ENCODE measurements around the gene F2RL1.

The F2RL1 gene

GRCh38 chr5:76781775-76782174, 37.1 kb upstream of the F2RL1 start:
- ATAC-seq = no peak
- TF ChIP-seq GLIS3 (CRISPR knock-in tag; IDR thresholded peaks at IDR 0.05) (no peak), BACH2 (CRISPR knock-in tag; IDR thresholded peaks at IDR 0.05; ENCODE audit: borderline replicate concordance) (no peak), CREB5 (CRISPR knock-in tag; IDR thresholded peaks at IDR 0.05; ENCODE audit: low read depth) (no peak), ARNTL (CRISPR knock-in tag; IDR thresholded peaks at IDR 0.05; ENCODE audit: borderline replicate concordance, low read depth) (no peak), ZFP3 (CRISPR knock-in tag; IDR thresholded peaks at IDR 0.05) (no peak), ZNF565 (CRISPR knock-in tag; conservative IDR thresholded peaks at IDR 0.05; ENCODE audit: low read depth) (no peak), CSDC2 (CRISPR knock-in tag; IDR thresholded peaks at IDR 0.05) (no peak), TCF4 (CRISPR knock-in tag; IDR thresholded peaks at IDR 0.05; ENCODE audit: borderline replicate concordance) (no peak), ISL1 (CRISPR knock-in tag; IDR thresholded peaks at IDR 0.05) (no peak), POU6F1 (CRISPR knock-in tag; IDR thresholded peaks at IDR 0.05; ENCODE audit: borderline replicate concordance, low read depth) (no peak), PPARA (CRISPR knock-in tag; IDR thresholded peaks at IDR 0.05; ENCODE audit: borderline replicate concordance) (no peak), ESRRG (CRISPR knock-in tag; IDR thresholded peaks at IDR 0.05) (no peak), RARB (CRISPR knock-in tag; IDR thresholded peaks at IDR 0.05) (no peak)

GRCh38 chr5:76782444-76782843, 36.4 kb upstream of the F2RL1 start:
- no peak for TF ChIP-seq PATZ1 (CRISPR knock-in tag; IDR thresholded peaks at IDR 0.05; ENCODE audit: borderline replicate concordance)
- no peak for TF ChIP-seq TSHZ2 (CRISPR knock-in tag; IDR thresholded peaks at IDR 0.05)
- no peak for TF ChIP-seq TCF4 (CRISPR knock-in tag; IDR thresholded peaks at IDR 0.05; ENCODE audit: borderline replicate concordance)
- TF ChIP-seq CSDC2 (CRISPR knock-in tag; IDR thresholded peaks at IDR 0.05) = no peak
- no peak for TF ChIP-seq BACH2 (CRISPR knock-in tag; IDR thresholded peaks at IDR 0.05; ENCODE audit: borderline replicate concordance)
- no peak for TF ChIP-seq GLIS3 (CRISPR knock-in tag; IDR thresholded peaks at IDR 0.05)
- TF ChIP-seq PPARA (CRISPR knock-in tag; IDR thresholded peaks at IDR 0.05; ENCODE audit: borderline replicate concordance) = no peak
- TF ChIP-seq ZNF8 (CRISPR knock-in tag; IDR thresholded peaks at IDR 0.05) = no peak
- TF ChIP-seq ZC3H10 (CRISPR knock-in tag; IDR thresholded peaks at IDR 0.05) = no peak
- TF ChIP-seq OSR1 (CRISPR knock-in tag; IDR thresholded peaks at IDR 0.05) = no peak
- no peak for TF ChIP-seq SNAI2 (CRISPR knock-in tag; IDR thresholded peaks at IDR 0.05)
- no peak for TF ChIP-seq ZNF70 (CRISPR knock-in tag; IDR thresholded peaks at IDR 0.05)
- no peak for TF ChIP-seq CSRNP3 (CRISPR knock-in tag; IDR thresholded peaks at IDR 0.05)
- no peak for ATAC-seq

GRCh38 chr5:76787237-76787636, 31.6 kb upstream of the F2RL1 start:
- ATAC-seq = no peak
- TF ChIP-seq SNAI2 (CRISPR knock-in tag; IDR thresholded peaks at IDR 0.05) (no peak), ARNTL (CRISPR knock-in tag; IDR thresholded peaks at IDR 0.05; ENCODE audit: borderline replicate concordance, low read depth) (no peak), CREB5 (CRISPR knock-in tag; IDR thresholded peaks at IDR 0.05; ENCODE audit: low read depth) (no peak), ZFP30 (CRISPR knock-in tag; IDR thresholded peaks at IDR 0.05) (no peak), ESRRG (CRISPR knock-in tag; IDR thresholded peaks at IDR 0.05) (no peak), TOX (CRISPR knock-in tag; IDR thresholded peaks at IDR 0.05; ENCODE audit: borderline replicate concordance) (no peak), BACH2 (CRISPR knock-in tag; IDR thresholded peaks at IDR 0.05; ENCODE audit: borderline replicate concordance) (no peak), GLIS3 (CRISPR knock-in tag; IDR thresholded peaks at IDR 0.05) (no peak), OSR1 (CRISPR knock-in tag; IDR thresholded peaks at IDR 0.05) (no peak), PATZ1 (CRISPR knock-in tag; IDR thresholded peaks at IDR 0.05; ENCODE audit: borderline replicate concordance) (no peak), TCF4 (CRISPR knock-in tag; IDR thresholded peaks at IDR 0.05; ENCODE audit: borderline replicate concordance) (no peak), ZFP3 (CRISPR knock-in tag; IDR thresholded peaks at IDR 0.05) (no peak)
